Right forelimb (tissue), 1 donor: ENCODE measurements around the gene VPS33A.
"Not testable (repeated sequence)": the region's sequence is repeated elsewhere in the genome, so short reads cannot be mapped to it uniquely, and the experiment has no call there.

Experiments used
- DNase-seq: peaks from one replicate; pipeline ENCODE4 v3.0.0-alpha.2; 2018

Gene VPS33A

GRCh38 chr12:122266230-122266901 is at the start of gene VPS33A:
Gene VPS33A, minus strand, starts transcription at chr12:122266494. Its CDS starts 86 bp downstream, at chr12:122266408.
- DNase-seq, result peak; percentile 99

GRCh38 chr12:122312926-122313325 is 46.6 kb upstream of the VPS33A start:
- DNase-seq, result no peak

- no peak for DNase-seq
Observed at GRCh38 chr12:122311696-122312095, 45.4 kb upstream of the VPS33A start.

- DNase-seq, result no peak
Observed at GRCh38 chr12:122310626-122311333, 44.5 kb upstream of the VPS33A start.

DNA sequence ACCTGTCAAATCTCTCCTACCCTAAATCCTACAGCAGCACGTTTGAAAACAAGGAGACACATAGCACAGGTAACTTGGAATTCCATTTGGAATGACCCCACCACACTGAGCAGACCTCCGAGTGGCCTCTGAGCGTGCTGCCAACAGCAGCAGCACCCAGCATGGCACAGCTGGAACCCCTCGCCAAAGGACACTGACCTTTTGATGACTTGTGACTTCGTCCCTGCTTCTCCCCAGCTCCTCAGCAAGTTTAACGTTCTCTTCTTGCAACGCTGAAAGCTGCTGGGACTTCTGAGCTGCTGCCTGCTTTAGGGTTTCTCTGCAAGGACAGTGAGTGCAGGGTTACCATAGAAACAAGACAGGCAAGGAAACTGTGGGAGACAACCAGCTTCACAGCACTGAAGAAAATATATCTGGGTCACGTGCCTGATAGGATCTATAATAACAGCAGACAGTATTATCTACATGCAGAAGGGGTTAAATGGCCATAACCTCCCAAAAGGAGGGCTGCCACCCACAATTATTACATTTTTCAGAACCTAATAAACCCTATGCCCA is 43.3 kb upstream of the VPS33A start:
- DNase-seq, result no peak

GRCh38 chr12:122308811-122309210 is 42.5 kb upstream of the VPS33A start:
- DNase-seq, result no peak

DNA sequence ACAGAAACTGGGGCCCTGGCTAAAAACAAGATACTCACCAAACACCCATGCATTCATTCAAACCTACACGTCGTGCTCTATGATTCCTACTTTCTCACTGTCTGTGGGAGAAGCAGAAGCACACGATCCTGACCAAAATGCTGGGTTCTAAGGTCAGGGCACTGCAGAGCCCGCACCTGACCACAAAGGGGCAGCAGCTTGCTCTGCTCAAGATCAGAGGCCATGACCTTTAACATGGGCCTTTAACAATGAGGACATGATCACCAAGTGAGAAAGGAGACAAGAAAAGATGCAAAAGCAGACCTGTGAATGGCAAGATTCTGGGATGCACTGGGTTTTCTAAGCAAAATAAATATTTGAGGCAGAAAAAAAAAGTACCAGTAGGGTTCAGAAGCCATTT is 40.1 kb upstream of the VPS33A start:
- DNase-seq, result no peak

GRCh38 chr12:122304924-122305323 is 38.6 kb upstream of the VPS33A start:
- no peak for DNase-seq

GRCh38 chr12:122303068-122303467 is 36.8 kb upstream of the VPS33A start:
- no peak for DNase-seq

- DNase-seq, result no peak
Observed at GRCh38 chr12:122298071-122298748, 31.9 kb upstream of the VPS33A start.

- no peak for DNase-seq
Observed at GRCh38 chr12:122297494-122297893, 31.2 kb upstream of the VPS33A start.

GRCh38 chr12:122295877-122296276 is 29.6 kb upstream of the VPS33A start:
- DNase-seq, result no peak

- no peak for DNase-seq
Observed at GRCh38 chr12:122293081-122293480, 26.8 kb upstream of the VPS33A start.

- no peak for DNase-seq
Observed at GRCh38 chr12:122291431-122291830, 25.1 kb upstream of the VPS33A start.

GRCh38 chr12:122283680-122284079 is 17.4 kb upstream of the VPS33A start:
- DNase-seq, result no peak

DNA sequence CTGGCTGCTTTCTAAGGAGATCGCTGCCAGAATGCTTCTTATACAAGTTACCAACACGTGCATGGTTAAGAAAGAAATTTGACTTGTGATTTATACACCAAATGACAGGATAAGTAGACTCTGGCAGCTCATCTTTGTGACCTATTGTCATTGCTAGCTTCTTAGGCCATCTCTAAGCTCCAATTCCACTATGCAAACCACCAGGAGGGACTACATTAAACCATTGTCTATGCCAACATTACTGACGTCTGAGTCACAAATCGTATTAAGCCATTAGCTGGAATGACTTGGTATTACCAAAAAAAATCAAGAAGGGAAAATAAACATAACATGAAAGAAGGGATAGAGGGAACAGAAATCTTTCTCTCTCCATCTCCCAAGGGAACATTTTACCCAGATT is 15.8 kb upstream of the VPS33A start:
- no peak for DNase-seq

DNA sequence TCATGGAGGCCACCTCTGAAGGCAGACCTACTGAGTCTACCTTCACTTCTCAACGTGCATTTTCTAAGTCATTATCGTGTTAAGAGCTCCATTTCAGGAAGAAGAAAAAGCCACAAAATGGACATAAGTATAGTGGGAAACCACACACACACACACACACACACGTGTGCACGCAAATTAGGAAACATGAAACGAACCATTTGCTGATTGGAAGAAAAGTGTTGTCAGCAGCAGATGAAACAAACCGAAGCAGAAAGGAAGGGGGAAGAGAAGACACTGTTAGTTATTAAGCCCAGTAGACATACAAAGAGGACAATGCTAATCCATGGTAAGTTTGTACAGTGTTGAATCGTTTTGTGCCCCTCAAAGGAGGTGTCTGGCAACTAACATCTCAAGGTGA is 9.9 kb upstream of the VPS33A start:
- no peak for DNase-seq

- no peak for DNase-seq
Observed at GRCh38 chr12:122275459-122275858, 9.2 kb upstream of the VPS33A start.

- no peak for DNase-seq
Observed at GRCh38 chr12:122265886-122266229, 436 bp downstream of the VPS33A start.

DNA sequence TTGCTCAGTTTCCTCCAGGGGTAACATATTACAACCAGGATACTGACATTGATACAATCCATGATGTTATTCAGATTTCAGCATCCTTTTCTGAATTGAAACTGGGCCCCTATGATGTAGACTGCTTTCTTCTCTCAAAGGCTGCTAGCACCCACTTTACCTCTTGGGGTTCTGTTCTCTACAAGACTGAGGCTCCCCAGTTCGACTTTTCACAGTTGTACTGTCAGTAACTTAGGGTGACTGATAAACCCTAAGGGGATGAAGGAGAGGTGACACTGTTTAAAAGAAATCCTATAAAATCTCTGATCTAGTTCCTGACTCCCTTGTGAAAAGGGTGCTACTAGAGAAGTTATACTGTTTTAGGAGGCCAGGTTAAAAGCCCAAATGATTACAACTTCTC is 818 bp downstream of the VPS33A start:
- DNase-seq, result no peak

DNA sequence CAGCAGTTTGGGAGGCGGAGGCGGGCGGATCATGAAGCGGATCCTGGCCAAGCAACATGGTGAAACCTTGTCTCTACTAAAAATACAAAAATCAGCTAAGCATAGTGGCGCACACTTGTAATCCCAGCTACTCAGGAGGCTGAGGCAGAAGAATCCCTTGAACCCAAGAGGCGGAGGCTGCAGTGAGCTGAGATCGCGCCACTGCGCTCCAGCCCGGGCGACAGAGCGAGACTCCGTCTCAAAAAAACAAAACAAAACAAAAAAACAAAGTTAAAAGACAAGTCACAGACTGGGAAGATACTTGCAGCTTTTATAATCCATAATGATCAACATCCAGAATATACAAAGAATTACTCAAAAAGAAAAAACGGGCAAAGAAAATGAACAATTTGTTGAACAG is 5.6 kb downstream of the VPS33A start:
- DNase-seq, result not testable (repeated sequence)

GRCh38 chr12:122258939-122259338 is 7.4 kb downstream of the VPS33A start:
- DNase-seq, result not testable (repeated sequence)

- DNase-seq, result not testable (repeated sequence)
Observed at GRCh38 chr12:122258462-122258861, 7.8 kb downstream of the VPS33A start.

- DNase-seq, result no peak
Observed at GRCh38 chr12:122250536-122250935, 15.8 kb downstream of the VPS33A start.
